Measurements from ENCODE around the gene DOCK4. TPM values are rescaled to one million over a fixed set of nuclear protein-coding genes. Genes with fewer than 3 reads are reported as not detected.

The DOCK4 gene
- total and polyA plus RNA-seq, 2 of the 8 experiments (the other 6 are each of a cell fraction or from before 2014, with no cell fraction given): 5.1 to 23.6 TPM

DNA sequence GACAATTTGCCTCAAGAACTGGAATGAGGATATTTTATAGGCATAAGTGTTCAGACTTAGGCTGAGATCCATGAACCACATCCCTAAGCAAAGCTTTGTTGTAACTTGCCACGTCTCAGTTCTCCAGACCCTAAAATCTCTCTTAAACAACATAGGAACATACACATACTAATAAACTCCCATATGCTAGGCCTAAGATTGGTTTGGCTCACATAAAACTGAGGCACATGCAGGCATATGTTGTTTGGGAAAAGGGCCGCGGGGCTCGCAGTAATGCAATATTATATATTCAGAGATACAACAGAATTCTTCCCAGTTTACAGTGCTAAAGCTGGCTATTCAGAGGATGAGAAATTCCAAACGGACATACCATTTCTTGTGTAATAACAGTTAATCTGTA is 61.0 kb downstream of the DOCK4 start:
- H3K79me1 ChIP-seq (ENCODE audit: low read depth, low read length): peaks cover 2% of the 10 kb centered on the region; the same call in 1 of the 2 replicates
- no peak overlapping the region for H2BK5ac ChIP-seq (ENCODE audit: low read depth, low read length)
- H3K4me3 ChIP-seq (ENCODE audit: extremely low read depth in 1 of 4, insufficient read depth in 2 of 4, low read depth in 3 of 4, low read length in 4 of 4): no peak overlapping the region
- no peak overlapping the region for H3K27ac ChIP-seq (ENCODE audit: low read depth, low read length)
- H3K23me2 ChIP-seq (ENCODE audit: low read depth, low read length): no peaks in the 10 kb centered on the region
- H3K9me3 ChIP-seq (ENCODE audit: insufficient read depth in 2 of 2, low read depth in 1 of 2, low read length in 1 of 2): no peaks in the 10 kb centered on the region
- H3K4ac ChIP-seq (replicated peaks; ENCODE audit: insufficient read length, low read depth, low read length): no peak overlapping the region
- peaks cover 0 to 1% of the 10 kb centered on the region in 2 experiments for H4K20me1 ChIP-seq (replicated peaks in 1 of 2; ENCODE audit: control insufficient read depth in 1 of 2, insufficient read depth in 2 of 2, low read length in 2 of 2)
- no peak for DNase-seq (ENCODE audit: low read depth in 1 of 2, low spot score in 2 of 2)
- no peak overlapping the region for H3K4me2 ChIP-seq (ENCODE audit: insufficient read depth in 1 of 2, low read depth in 2 of 2, low read length in 2 of 2)
- FAIRE-seq: no peak
- CTCF ChIA-PET (ENCODE audit: partially characterized antibody): no interaction called here
- H4K5ac ChIP-seq (ENCODE audit: insufficient read length, low read depth, low read length): no peak overlapping the region
- H3K27me3 ChIP-seq (replicated peaks in 1 of 4; ENCODE audit: control insufficient read depth in 3 of 4, extremely low read depth in 1 of 4, insufficient read depth in 3 of 4, low read length in 3 of 4): no peaks in the 10 kb centered on the region
- no peak overlapping the region for H2AK5ac ChIP-seq (ENCODE audit: low read depth, low read length)
- H3K9ac ChIP-seq (replicated peaks in 1 of 4; ENCODE audit: extremely low read depth in 1 of 4, low read depth in 3 of 4, low read length in 3 of 4): no peak overlapping the region
- no peak overlapping the region for H3K14ac ChIP-seq (ENCODE audit: insufficient read length)
- no peak overlapping the region for H3K23ac ChIP-seq (ENCODE audit: insufficient read length)
- no peak overlapping the region for H3K56ac ChIP-seq (replicated peaks; ENCODE audit: insufficient read length, low read depth, low read length)
- H3K36me3 ChIP-seq (ENCODE audit: control insufficient read depth in 2 of 4, insufficient read depth in 4 of 4, low read length in 3 of 4): no peaks in the 10 kb centered on the region
- H3K18ac ChIP-seq (ENCODE audit: extremely low read depth, low read length): no peak overlapping the region
- H2BK15ac ChIP-seq (ENCODE audit: low read length): no peak overlapping the region
- peaks cover 0 to 3% (median 0%) of the 10 kb centered on the region in 4 experiments; a peak in 2 of 7 replicates for H3K4me1 ChIP-seq (replicated peaks in 1 of 4; ENCODE audit: control insufficient read depth in 3 of 4, insufficient read depth in 4 of 4, low read length in 3 of 4)
- H2BK12ac ChIP-seq (ENCODE audit: low read depth, low read length): no peak overlapping the region
- H4K8ac ChIP-seq (ENCODE audit: extremely low read depth, insufficient read depth, low read length): no peak overlapping the region
- H2BK120ac ChIP-seq (replicated peaks; ENCODE audit: low read depth, low read length): no peak overlapping the region
- WGBS, 2 experiments (ENCODE audit: extremely low coverage in 1 of 2, insufficient coverage in 1 of 2, insufficient read length in 1 of 2, insufficient replicate concordance in 2 of 2, low coverage in 1 of 2, low lambda C conversion rate in 2 of 2, missing lambda C conversion rate in 1 of 2): 98% methylated on average over 5 of the region's 5 CpGs; no CpG with 5 or more reads in 1 of the 2 experiments
- H4K91ac ChIP-seq (replicated peaks; ENCODE audit: insufficient read length, low read length): no peak overlapping the region
- no peak for TF ChIP-seq ASH2L (IDR thresholded peaks at IDR 0.05; ENCODE audit: low read length)
- no peak for TF ChIP-seq SP4 (IDR thresholded peaks at IDR 0.05; ENCODE audit: low read length)
- TF ChIP-seq CHD1 (IDR thresholded peaks at IDR 0.05; ENCODE audit: low read depth, low read length): no peak
- H2AFZ ChIP-seq (ENCODE audit: low read length): no peak overlapping the region
- peaks cover 0 to 32% of the 10 kb centered on the region in 2 experiments; a peak in 3 of 4 replicates for H3K79me2 ChIP-seq (ENCODE audit: control insufficient read depth in 1 of 2, insufficient read depth in 2 of 2, low read length in 2 of 2)
- POLR2A ChIA-PET (ENCODE audit: partially characterized antibody): no interaction called here
- H2BK20ac ChIP-seq (ENCODE audit: low read length): no peak overlapping the region

All from H1 (cell line).